Neural progenitor cell (in vitro differentiated cells): Measurements from ENCODE around the gene FLT4. TPM values are rescaled to one million over a fixed set of nuclear protein-coding genes. Genes with fewer than 3 reads are reported as not detected.

Source experiments
- DNase-seq: peaks from one replicate; pipeline ENCODE4 v3.0.0-alpha.2; 2016; ENCODE audit warnings: low spot score
- H2AFZ ChIP-seq: fragments of 200-600 bp; sonication (generic); replicated peaks from 2 replicates; pipeline ENCODE4 v1.6.1; 2016; ENCODE audit warnings: antibody characterized with exemption
- H3F3A ChIP-seq: fragments of 200-600 bp; sonication (generic); 2 replicates; pipeline ENCODE4 v1.6.1; 2016; ENCODE audit warnings: antibody characterized with exemption, low read depth
- H3K27ac ChIP-seq: fragments of 200-600 bp; sonication (generic); 2 replicates; pipeline ENCODE4 v1.5.1; 2016; ENCODE audit warnings: mild to moderate bottlenecking
- H3K27me3 ChIP-seq: fragments of 200-600 bp; sonication (generic); 2 replicates; pipeline ENCODE4 v1.6.1; 2016; ENCODE audit warnings: mild to moderate bottlenecking, moderate library complexity
- H3K36me3 ChIP-seq: fragments of 200-600 bp; sonication (generic); 2 replicates; pipeline ENCODE4 v1.5.1; 2016
- H3K4me1 ChIP-seq: fragments of 200-600 bp; sonication (generic); 2 replicates; pipeline ENCODE4 v1.6.1; 2016; ENCODE audit warnings: mixed run types
- H3K4me2 ChIP-seq: fragments of 200-600 bp; sonication (generic); 2 replicates; pipeline ENCODE4 v1.6.1; 2016
- H3K4me3 ChIP-seq: fragments of 200-600 bp; sonication (generic); 2 replicates; pipeline ENCODE4 v1.5.1; 2016
- H3K79me2 ChIP-seq: fragments of 200-600 bp; sonication (generic); 2 replicates; pipeline ENCODE4 v1.6.1; 2016; ENCODE audit warnings: low read depth
- H3K9ac ChIP-seq: fragments of 200-600 bp; sonication (generic); 2 replicates; pipeline ENCODE4 v1.6.1; 2016
- H3K9me3 ChIP-seq: fragments of 200-600 bp; sonication (generic); 2 replicates; pipeline ENCODE4 v1.5.1; 2016; ENCODE audit warnings: low read depth
- H4K20me1 ChIP-seq: fragments of 200-600 bp; sonication (generic); 2 replicates; pipeline ENCODE4 v1.6.1; 2016; ENCODE audit warnings: low read depth
- H3K27ac Mint-ChIP-seq: 3 replicates; pipeline ENCODE4 v1.8.0; 2021; ENCODE audit warnings: mixed read lengths
- H3K27me3 Mint-ChIP-seq: 2 replicates; pipeline ENCODE4 v1.8.0; 2022; ENCODE audit warnings: low read depth, mild to moderate bottlenecking, inconsistent platforms, moderate library complexity, mixed read lengths; ENCODE audit not compliant: insufficient read depth
- H3K36me3 Mint-ChIP-seq: 3 replicates; pipeline ENCODE4 v1.8.0; 2021; ENCODE audit warnings: mixed read lengths
- H3K4me1 Mint-ChIP-seq: 3 replicates; pipeline ENCODE4 v1.8.0; 2021; ENCODE audit warnings: mixed read lengths
- H3K4me3 Mint-ChIP-seq: 3 replicates; pipeline ENCODE4 v1.8.0; 2021; ENCODE audit warnings: mild to moderate bottlenecking, moderate library complexity, mixed read lengths
- H3K9me3 Mint-ChIP-seq: 3 replicates; pipeline ENCODE4 v1.8.0; 2020; ENCODE audit warnings: mixed read lengths
- EZH2 ChIP-seq: fragments of 200-600 bp; sonication (generic); IDR thresholded peaks from 2 replicates; pipeline ENCODE4 v1.6.1; 2017; ENCODE audit warnings: antibody characterized with exemption, mild to moderate bottlenecking, moderate library complexity
- EZH2phosphoT487 ChIP-seq: fragments of 200-600 bp; sonication (generic); IDR thresholded peaks from 2 replicates; pipeline ENCODE4 v1.6.1; 2017; ENCODE audit warnings: antibody characterized with exemption
- total RNA-seq: library from RNA; depleted of rRNA; stranded (reverse); fragments of >200 nt; gene quantifications from 2 replicates; pipeline ENCODE4 v1.2.3, GENCODE V29; 2015; ENCODE audit warnings: low replicate concordance
- TF ChIP-seq, protein P1 (sequence below): fragments of 200-600 bp; sonication (generic); IDR thresholded peaks from 2 replicates; pipeline ENCODE4 v1.5.1; 2017; ENCODE audit warnings: antibody characterized with exemption, mild to moderate bottlenecking

FLT4 gene
- total RNA-seq, 1 donor from 2014 or later = 2.3 TPM

DNA sequence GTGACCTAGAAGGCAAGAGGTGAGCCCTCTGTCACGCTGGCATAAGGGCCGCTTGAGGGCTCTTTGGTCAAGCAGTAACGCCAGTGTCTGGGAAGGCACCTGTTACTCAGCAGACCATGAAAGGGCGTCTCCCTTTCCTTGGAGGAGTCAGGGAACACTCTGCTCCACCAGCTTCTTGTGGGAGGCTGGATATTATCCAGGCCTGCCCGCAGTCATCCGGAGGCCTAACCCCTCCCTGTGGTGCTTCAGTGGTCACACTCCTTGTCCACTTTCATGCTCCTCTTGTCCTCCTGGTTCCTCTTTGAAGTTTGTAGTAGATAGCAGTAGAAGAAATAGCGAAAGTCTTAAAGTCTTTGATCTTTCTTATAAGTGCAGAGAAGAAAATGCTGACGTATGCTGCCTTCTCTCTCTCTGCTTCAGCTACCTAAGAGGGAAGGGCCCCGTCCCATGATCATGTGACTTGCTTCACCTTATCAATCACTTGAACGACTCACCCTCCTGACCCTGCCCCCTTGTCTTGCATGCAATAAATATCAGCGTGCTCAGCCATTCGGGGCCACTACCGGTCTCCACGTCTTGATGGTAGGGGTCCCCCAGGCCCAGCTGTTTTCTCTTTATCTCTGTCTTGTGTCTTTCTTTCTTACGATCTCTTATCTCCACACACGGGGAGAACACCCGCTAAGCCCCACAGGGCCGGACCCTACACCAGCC is 41.4 kb downstream of the FLT4 start:
- no peak overlapping the region for H3K9ac ChIP-seq
- H3F3A ChIP-seq = no peaks in the 10 kb centered on the region
- Mint-ChIP-seq H3K27me3 (peaks cover 3% of the 10 kb centered on the region), H3K4me1 (no peaks in the 10 kb centered on the region), H3K36me3 (no peaks in the 10 kb centered on the region), H3K9me3 (no peaks in the 10 kb centered on the region), H3K4me3 (no peak overlapping the region), H3K27ac (peak overlapping the region; percentile 15)
- H3K9me3 ChIP-seq = no peaks in the 10 kb centered on the region
- H4K20me1 ChIP-seq = no peaks in the 10 kb centered on the region
- H3K27me3 ChIP-seq = no peaks in the 10 kb centered on the region
- H3K79me2 ChIP-seq = no peaks in the 10 kb centered on the region
- no peak for TF ChIP-seq EZH2
- no peak for TF ChIP-seq EZH2phosphoT487
- TF ChIP-seq, protein P1, sequence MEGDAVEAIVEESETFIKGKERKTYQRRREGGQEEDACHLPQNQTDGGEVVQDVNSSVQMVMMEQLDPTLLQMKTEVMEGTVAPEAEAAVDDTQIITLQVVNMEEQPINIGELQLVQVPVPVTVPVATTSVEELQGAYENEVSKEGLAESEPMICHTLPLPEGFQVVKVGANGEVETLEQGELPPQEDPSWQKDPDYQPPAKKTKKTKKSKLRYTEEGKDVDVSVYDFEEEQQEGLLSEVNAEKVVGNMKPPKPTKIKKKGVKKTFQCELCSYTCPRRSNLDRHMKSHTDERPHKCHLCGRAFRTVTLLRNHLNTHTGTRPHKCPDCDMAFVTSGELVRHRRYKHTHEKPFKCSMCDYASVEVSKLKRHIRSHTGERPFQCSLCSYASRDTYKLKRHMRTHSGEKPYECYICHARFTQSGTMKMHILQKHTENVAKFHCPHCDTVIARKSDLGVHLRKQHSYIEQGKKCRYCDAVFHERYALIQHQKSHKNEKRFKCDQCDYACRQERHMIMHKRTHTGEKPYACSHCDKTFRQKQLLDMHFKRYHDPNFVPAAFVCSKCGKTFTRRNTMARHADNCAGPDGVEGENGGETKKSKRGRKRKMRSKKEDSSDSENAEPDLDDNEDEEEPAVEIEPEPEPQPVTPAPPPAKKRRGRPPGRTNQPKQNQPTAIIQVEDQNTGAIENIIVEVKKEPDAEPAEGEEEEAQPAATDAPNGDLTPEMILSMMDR = no peak
- H3K4me2 ChIP-seq = no peak overlapping the region
- H3K27ac ChIP-seq = no peak overlapping the region
- H3K4me1 ChIP-seq = no peaks in the 10 kb centered on the region
- H3K4me3 ChIP-seq = no peak overlapping the region
- H2AFZ ChIP-seq = no peak overlapping the region
- H3K36me3 ChIP-seq = no peaks in the 10 kb centered on the region
- no peak for DNase-seq

GRCh38 chr5:180606215-180606785 is 43.1 kb downstream of the FLT4 start:
- no peak overlapping the region for H3K4me3 Mint-ChIP-seq
- peaks cover 2% of the 10 kb centered on the region for H3K4me1 Mint-ChIP-seq

GRCh38 chr5:180605554-180606214 is 43.7 kb downstream of the FLT4 start:
- no peak overlapping the region for H3K27ac Mint-ChIP-seq
- H2AFZ ChIP-seq = no peak overlapping the region
- DNase-seq = peak; percentile 63
- H3K4me1 Mint-ChIP-seq = peaks cover 3% of the 10 kb centered on the region
- no peaks in the 10 kb centered on the region for H3K36me3 ChIP-seq
- H3K4me3 Mint-ChIP-seq = no peak overlapping the region
- H3K9ac ChIP-seq = no peak overlapping the region
- no peaks in the 10 kb centered on the region for H4K20me1 ChIP-seq
- no peak overlapping the region for H3K27ac ChIP-seq
- H3F3A ChIP-seq = no peaks in the 10 kb centered on the region
- no peaks in the 10 kb centered on the region for H3K27me3 ChIP-seq
- no peaks in the 10 kb centered on the region for H3K4me1 ChIP-seq
- H3K4me2 ChIP-seq = no peak overlapping the region
- H3K9me3 Mint-ChIP-seq = no peaks in the 10 kb centered on the region
- H3K9me3 ChIP-seq = no peaks in the 10 kb centered on the region
- H3K79me2 ChIP-seq = no peaks in the 10 kb centered on the region
- peaks cover 5% of the 10 kb centered on the region for H3K27me3 Mint-ChIP-seq
- no peak overlapping the region for H3K4me3 ChIP-seq
- no peaks in the 10 kb centered on the region for H3K36me3 Mint-ChIP-seq
- TF ChIP-seq, protein P1 = peak; percentile 81
- TF ChIP-seq EZH2 = no peak

More at GRCh38 chr5:180606215-180606785, 43.1 kb downstream of the FLT4 start:
- Histone ChIP-seq H3K9ac (no peak overlapping the region), H2AFZ (no peak overlapping the region), H3K4me3 (no peak overlapping the region), H4K20me1 (no peaks in the 10 kb centered on the region), H3K27ac (no peak overlapping the region), H3F3A (no peaks in the 10 kb centered on the region), H3K36me3 (no peaks in the 10 kb centered on the region), H3K27me3 (no peaks in the 10 kb centered on the region), H3K79me2 (no peaks in the 10 kb centered on the region), H3K4me1 (no peaks in the 10 kb centered on the region), H3K9me3 (no peaks in the 10 kb centered on the region), H3K4me2 (no peak overlapping the region)
- no peaks in the 10 kb centered on the region for H3K36me3 Mint-ChIP-seq
- H3K9me3 Mint-ChIP-seq = no peaks in the 10 kb centered on the region
- no peak overlapping the region for H3K27ac Mint-ChIP-seq
- no peak for DNase-seq
- peaks cover 5% of the 10 kb centered on the region for H3K27me3 Mint-ChIP-seq
- no peak for TF ChIP-seq EZH2
- TF ChIP-seq, protein P1 = no peak
- TF ChIP-seq EZH2phosphoT487 = no peak
